GOT3 (cell line): ENCODE results near the gene PREX1.

Source experiments
- DNase-seq: peaks from one replicate; lab custom pipeline; 2025; ENCODE audit warnings: mixed read lengths; lab: John Stamatoyannopoulos, UW

Gene PREX1

GRCh38 chr20:48718786-48719578 is 108.8 kb downstream of the PREX1 start:
- no peak for DNase-seq

- DNase-seq: no peak
These were observed 110.0 kb downstream of the PREX1 start for GRCh38 chr20:48717680-48718223.

GRCh38 chr20:48717095-48717672 is 110.6 kb downstream of the PREX1 start:
- no peak for DNase-seq

- no peak for DNase-seq
These were observed 111.3 kb downstream of the PREX1 start for GRCh38 chr20:48716541-48716940.

GRCh38 chr20:48716086-48716485 is 111.7 kb downstream of the PREX1 start:
- no peak for DNase-seq

GRCh38 chr20:48714764-48715163 is 113.0 kb downstream of the PREX1 start:
- no peak for DNase-seq

GRCh38 chr20:48711696-48712464 is 115.9 kb downstream of the PREX1 start:
- DNase-seq: no peak

GRCh38 chr20:48711044-48711428 is 116.8 kb downstream of the PREX1 start:
- no peak for DNase-seq

- no peak for DNase-seq
These were observed 117.3 kb downstream of the PREX1 start for GRCh38 chr20:48710341-48711043.

- DNase-seq: no peak
These were observed 118.1 kb downstream of the PREX1 start for GRCh38 chr20:48709744-48710143.

GRCh38 chr20:48709058-48709691 is 118.6 kb downstream of the PREX1 start:
- DNase-seq: no peak

GRCh38 chr20:48708630-48709029 is 119.2 kb downstream of the PREX1 start:
- DNase-seq: no peak

- no peak for DNase-seq
These were observed 119.7 kb downstream of the PREX1 start for GRCh38 chr20:48708116-48708515.

GRCh38 chr20:48706710-48707365 is 121.0 kb downstream of the PREX1 start:
- no peak for DNase-seq

- DNase-seq: no peak
These were observed 121.6 kb downstream of the PREX1 start for GRCh38 chr20:48706116-48706656.

GRCh38 chr20:48705240-48706115 is 122.3 kb downstream of the PREX1 start:
- DNase-seq: no peak

- no peak for DNase-seq
These were observed 123.0 kb downstream of the PREX1 start for GRCh38 chr20:48704761-48705160.

- DNase-seq: no peak
These were observed 124.1 kb downstream of the PREX1 start for GRCh38 chr20:48703511-48704219.

- DNase-seq: no peak
These were observed 124.7 kb downstream of the PREX1 start for GRCh38 chr20:48703107-48703506.
